BJ (cell line): ENCODE measurements around the gene OR2AG2. TPM values are rescaled to one million over a fixed set of nuclear protein-coding genes. Genes with fewer than 3 reads are reported as not detected.

Experiments
- CTCF ChIA-PET: fragments of 350-600 bp; formaldehyde crosslinking; extraction: SDS; loops from one replicate; lab custom pipeline; 2021; ENCODE audit warnings: antibody characterized with exemption, inconsistent platforms; lab: Yijun Ruan, JAX
- POLR2A ChIA-PET: fragments of 300-600 bp; sonication (Branson Sonifier 250); formaldehyde crosslinking; extraction: SDS; loops from one replicate; lab custom pipeline; 2021; ENCODE audit warnings: antibody characterized with exemption; lab: Charles Lee
- DNase-seq: peaks from one replicate; pipeline ENCODE4 v3.0.0-alpha.2; 2011; ENCODE audit warnings: low read depth
- H3K27me3 ChIP-seq: 2 replicates; pipeline ENCODE4 v1.6.0; 2011; ENCODE audit warnings: low read length; ENCODE audit not compliant: control insufficient read depth, insufficient read depth
- H3K36me3 ChIP-seq: 2 replicates; pipeline ENCODE4 v1.5.1; 2011; ENCODE audit warnings: low read length; ENCODE audit not compliant: control insufficient read depth, insufficient read depth
- H3K4me3 ChIP-seq: 2 replicates; pipeline ENCODE4 v1.5.1; 2011; ENCODE audit warnings: low read depth, mild to moderate bottlenecking, control low read depth, low read length
- polyA plus RNA-seq: library from polyadenylated mRNA; depleted of rRNA; stranded (reverse); fragments of >200 nt; gene quantifications from 2 replicates; pipeline ENCODE4 v1.2.3, GENCODE V29; 2011
- TF ChIP-seq, protein P1 (sequence below): IDR thresholded peaks from 2 replicates; pipeline ENCODE4 v1.5.1; 2011; ENCODE audit warnings: low read depth, mild to moderate bottlenecking, control low read depth, inconsistent platforms, low read length, moderate library complexity; ENCODE audit not compliant: insufficient read depth

OR2AG2 gene
- polyA plus RNA-seq, 1 experiment: 0.60 TPM

DNA sequence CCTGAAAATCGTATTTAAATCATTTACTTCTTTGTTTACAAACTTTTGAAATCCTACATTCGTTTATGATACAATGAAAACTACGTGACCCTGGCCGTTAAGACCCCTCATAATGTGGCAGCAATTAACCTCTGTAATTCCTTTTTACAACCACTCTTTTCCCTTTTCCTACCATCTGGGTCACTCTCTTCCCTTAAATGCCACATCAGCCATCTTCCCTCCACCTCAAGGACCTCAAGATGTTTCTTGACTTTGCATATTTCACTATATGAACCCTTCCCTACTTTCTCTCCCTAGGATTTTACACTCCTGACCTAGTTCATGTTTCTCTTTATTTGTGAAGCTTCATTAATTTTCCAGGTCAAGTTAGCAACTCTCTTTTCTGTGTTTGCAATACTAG is 26.8 kb downstream of the OR2AG2 start:
- TF ChIP-seq, protein P1, sequence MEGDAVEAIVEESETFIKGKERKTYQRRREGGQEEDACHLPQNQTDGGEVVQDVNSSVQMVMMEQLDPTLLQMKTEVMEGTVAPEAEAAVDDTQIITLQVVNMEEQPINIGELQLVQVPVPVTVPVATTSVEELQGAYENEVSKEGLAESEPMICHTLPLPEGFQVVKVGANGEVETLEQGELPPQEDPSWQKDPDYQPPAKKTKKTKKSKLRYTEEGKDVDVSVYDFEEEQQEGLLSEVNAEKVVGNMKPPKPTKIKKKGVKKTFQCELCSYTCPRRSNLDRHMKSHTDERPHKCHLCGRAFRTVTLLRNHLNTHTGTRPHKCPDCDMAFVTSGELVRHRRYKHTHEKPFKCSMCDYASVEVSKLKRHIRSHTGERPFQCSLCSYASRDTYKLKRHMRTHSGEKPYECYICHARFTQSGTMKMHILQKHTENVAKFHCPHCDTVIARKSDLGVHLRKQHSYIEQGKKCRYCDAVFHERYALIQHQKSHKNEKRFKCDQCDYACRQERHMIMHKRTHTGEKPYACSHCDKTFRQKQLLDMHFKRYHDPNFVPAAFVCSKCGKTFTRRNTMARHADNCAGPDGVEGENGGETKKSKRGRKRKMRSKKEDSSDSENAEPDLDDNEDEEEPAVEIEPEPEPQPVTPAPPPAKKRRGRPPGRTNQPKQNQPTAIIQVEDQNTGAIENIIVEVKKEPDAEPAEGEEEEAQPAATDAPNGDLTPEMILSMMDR: no peak
- ChIA-PET CTCF (interaction anchor here (0.8 to 3.1 kb wide), 3 partner anchors 8 to 11 kb away, joined by 3 to 41 read pairs (median 27); no protein-coding TSS in a partner anchor), POLR2A (no interaction called here)
- Histone ChIP-seq H3K36me3 (no peaks in the 10 kb centered on the region), H3K27me3 (no peaks in the 10 kb centered on the region), H3K4me3 (no peak overlapping the region)
- no peak for DNase-seq

DNA sequence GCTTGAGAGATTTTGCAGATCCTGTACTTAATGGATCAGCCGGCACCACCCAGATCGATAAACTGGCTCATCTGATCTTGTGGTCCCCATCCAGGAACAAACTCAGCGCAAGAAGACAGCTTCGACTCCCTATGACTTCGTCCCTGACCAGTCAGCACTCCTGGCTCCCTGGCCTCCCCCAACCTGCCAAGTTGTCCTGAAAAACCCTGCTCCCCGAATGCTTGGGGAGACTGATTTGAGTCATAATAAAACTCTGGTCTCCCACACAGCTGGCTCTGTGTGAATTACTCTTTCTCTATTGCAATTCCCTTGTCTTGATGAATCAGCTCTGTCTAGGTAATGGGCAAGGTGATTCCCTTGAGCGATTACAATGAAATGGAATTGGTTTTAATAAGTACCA is 29.5 kb downstream of the OR2AG2 start:
- TF ChIP-seq, protein P1: no peak
- Histone ChIP-seq H3K27me3 (no peaks in the 10 kb centered on the region), H3K4me3 (no peak overlapping the region), H3K36me3 (no peaks in the 10 kb centered on the region)
- CTCF ChIA-PET: interaction anchor here (0.6 to 11.2 kb wide), 3 partner anchors 9 to 540 kb away, joined by 3 to 110 read pairs (median 3); no protein-coding TSS in a partner anchor
- DNase-seq: no peak
- POLR2A ChIA-PET: no interaction called here

DNA sequence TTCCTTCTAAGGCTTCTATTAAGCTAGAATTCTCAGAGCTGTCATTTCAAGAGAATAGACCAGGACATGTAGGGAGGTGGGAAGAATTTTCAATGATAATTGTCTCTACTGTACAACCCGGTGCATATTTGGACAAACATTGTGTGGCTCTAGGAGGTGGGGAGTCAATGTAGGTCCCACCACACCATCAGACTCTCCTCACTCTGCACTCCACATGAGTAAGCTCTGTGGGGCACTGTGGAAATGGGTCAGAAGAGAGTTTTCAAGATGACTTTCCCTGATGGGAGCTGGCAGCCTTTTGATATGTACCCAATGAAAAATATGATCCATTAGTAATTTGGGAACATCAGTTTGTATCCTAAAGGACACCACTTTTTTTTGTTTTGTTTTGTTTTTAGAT is 33.2 kb downstream of the OR2AG2 start:
- ChIA-PET POLR2A (no interaction called here), CTCF (interaction anchor here (0.7 to 11.2 kb wide), 4 partner anchors 10 to 599 kb away, joined by 3 to 110 read pairs (median 10); no protein-coding TSS in a partner anchor)
- no peak for DNase-seq
- no peaks in the 10 kb centered on the region for H3K36me3 ChIP-seq
- no peak overlapping the region for H3K4me3 ChIP-seq
- no peaks in the 10 kb centered on the region for H3K27me3 ChIP-seq
- TF ChIP-seq, protein P1: no peak

DNA sequence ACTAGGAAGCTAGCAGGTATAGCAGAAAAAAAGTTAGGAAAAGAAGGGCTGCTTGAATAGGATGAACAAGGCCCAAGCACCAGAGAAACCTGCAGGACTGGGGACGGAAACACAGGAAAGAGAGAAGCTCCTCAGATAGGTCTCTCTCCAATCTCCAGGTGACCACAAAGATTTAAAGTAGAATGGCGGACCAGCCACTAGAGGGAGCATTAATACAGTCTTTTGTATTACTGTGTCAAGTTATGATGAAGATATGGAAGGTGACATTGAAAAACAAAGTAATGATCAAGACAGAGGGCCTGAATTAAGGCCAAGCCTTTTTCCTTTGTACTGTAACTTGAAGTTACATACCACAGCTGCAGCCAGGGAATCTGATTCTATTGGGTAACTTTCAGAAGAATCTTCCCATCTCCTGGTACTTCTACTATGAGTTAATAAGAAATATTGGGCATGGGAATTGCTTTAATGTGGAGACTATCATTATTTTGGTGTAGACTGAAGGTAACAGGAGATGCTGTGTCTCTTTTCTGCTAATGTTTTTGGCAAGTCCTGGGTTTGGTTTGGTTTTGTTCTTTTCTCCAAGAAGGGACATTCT is 33.8 kb downstream of the OR2AG2 start:
- H3K27me3 ChIP-seq: no peaks in the 10 kb centered on the region
- CTCF ChIA-PET: interaction anchor here (0.6 to 11.2 kb wide), 17 partner anchors 8 to 927 kb away, joined by 3 to 110 read pairs (median 4); no protein-coding TSS in a partner anchor
- DNase-seq: no peak
- no peak overlapping the region for H3K4me3 ChIP-seq
- H3K36me3 ChIP-seq: no peaks in the 10 kb centered on the region
- POLR2A ChIA-PET: no interaction called here
- TF ChIP-seq, protein P1: peak; percentile 70

DNA sequence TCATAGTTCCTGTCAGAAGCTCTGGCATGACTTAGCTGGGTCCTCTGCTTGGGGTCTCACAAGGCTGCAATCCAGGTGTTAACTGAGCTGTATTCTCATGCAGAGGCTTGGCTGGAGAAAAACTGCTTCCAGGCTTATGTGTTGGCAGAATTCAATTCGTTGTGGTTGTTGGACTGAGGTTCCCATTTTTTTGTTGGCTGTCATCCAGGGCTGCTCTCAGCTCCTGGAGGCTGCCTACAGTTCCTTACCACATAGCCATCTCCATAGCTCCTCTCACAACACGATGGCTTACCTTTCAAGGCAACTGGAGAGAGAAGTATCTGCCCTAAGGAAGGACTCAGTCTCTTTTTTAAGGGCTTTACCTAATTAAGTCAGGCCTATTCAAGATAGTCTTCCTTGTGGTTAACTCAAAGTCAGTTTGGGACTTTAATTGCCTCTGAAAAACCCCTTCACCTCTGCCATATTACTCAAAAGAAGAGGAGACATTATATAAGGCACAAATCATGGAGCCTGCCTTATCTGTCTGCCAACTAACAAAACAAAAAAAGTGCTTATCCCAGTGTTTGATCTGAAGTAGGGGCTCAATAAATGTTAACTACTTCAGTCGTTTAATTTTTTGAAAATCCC is 35.2 kb downstream of the OR2AG2 start:
- H3K36me3 ChIP-seq: no peaks in the 10 kb centered on the region
- POLR2A ChIA-PET: no interaction called here
- CTCF ChIA-PET: interaction anchor here (0.7 to 11.2 kb wide), 11 partner anchors 10 to 362 kb away, joined by 3 to 110 read pairs (median 5); no protein-coding TSS in a partner anchor
- no peak overlapping the region for H3K4me3 ChIP-seq
- no peak for DNase-seq
- TF ChIP-seq, protein P1: no peak
- H3K27me3 ChIP-seq: no peaks in the 10 kb centered on the region
